Kasumi-1 (cell line): Measurements from ENCODE around the gene ZNF512B.
A peak's percentile ranks its signal among the peaks of the same experiment; 100 is the strongest.

Source experiments
- DNase-seq, 2 experiments: peaks; one replicate each; lab custom pipeline; 2025; lab: John Stamatoyannopoulos, UW

The ZNF512B gene

GRCh38 chr20:63950701-63951397 is 18.9 kb downstream of the ZNF512B start:
- DNase-seq, result no peak

- DNase-seq, result no peak
Measured at GRCh38 chr20:63947638-63948456, 21.9 kb downstream of the ZNF512B start.

- no peak for DNase-seq
Measured at GRCh38 chr20:63946986-63947637, 22.6 kb downstream of the ZNF512B start.

GRCh38 chr20:63945921-63946920 is 23.5 kb downstream of the ZNF512B start:
- no peak for DNase-seq

GRCh38 chr20:63945031-63945658 is 24.6 kb downstream of the ZNF512B start:
- no peak for DNase-seq

- DNase-seq, result no peak
Measured at GRCh38 chr20:63944078-63944941, 25.4 kb downstream of the ZNF512B start.

- DNase-seq, result no peak
Measured at GRCh38 chr20:63943808-63944077, 26.0 kb downstream of the ZNF512B start.

- DNase-seq, result no peak
Measured at GRCh38 chr20:63942969-63943807, 26.5 kb downstream of the ZNF512B start.

- peak; percentile 52 to 57 for DNase-seq
Measured at GRCh38 chr20:63942250-63942951, 27.3 kb downstream of the ZNF512B start.

- peak; percentile 80 to 83 for DNase-seq
Measured at GRCh38 chr20:63941282-63942081, 28.2 kb downstream of the ZNF512B start.

- DNase-seq, result no peak
Measured at GRCh38 chr20:63940472-63941266, 29.1 kb downstream of the ZNF512B start.

- DNase-seq, result no peak
Measured at GRCh38 chr20:63940071-63940471, 29.7 kb downstream of the ZNF512B start.

GRCh38 chr20:63939061-63939935 is 30.4 kb downstream of the ZNF512B start:
- DNase-seq, result no peak

GRCh38 chr20:63937596-63937995 is 32.1 kb downstream of the ZNF512B start:
- no peak for DNase-seq

- no peak for DNase-seq
Measured at GRCh38 chr20:63935447-63935846, 34.3 kb downstream of the ZNF512B start.
